ENCODE results near the gene PCBP4. TPM values are rescaled to one million over a fixed set of nuclear protein-coding genes. Genes with fewer than 3 reads are reported as not detected.
"Not testable (repeated sequence)": the region's sequence is repeated elsewhere in the genome, so short reads cannot be mapped to it uniquely, and the experiment has no call there.

Gene PCBP4
- total RNA-seq, 1 donor from 2014 or later = 145 TPM

GRCh38 chr3:51934139-51934850 is 33.0 kb downstream of the PCBP4 start:
- intact Hi-C loops (cut with DNase I) = no loop called here
- DNase-seq (ENCODE audit: low spot score) (peak; percentile 53), ATAC-seq (no peak)

GRCh38 chr3:51933471-51934138 is 33.6 kb downstream of the PCBP4 start:
- ATAC-seq (no peak), DNase-seq (ENCODE audit: low spot score) (peak; percentile 44)

GRCh38 chr3:51932471-51933370 is 34.5 kb downstream of the PCBP4 start:
- intact Hi-C loops (cut with DNase I) = no loop called here
- ATAC-seq = no peak
- DNase-seq (ENCODE audit: low spot score) = peak; percentile 35

More at GRCh38 chr3:51933471-51934138, 33.6 kb downstream of the PCBP4 start:
- intact Hi-C loops (cut with DNase I) = no loop called here

GRCh38 chr3:51931756-51932155 is 35.5 kb downstream of the PCBP4 start:
- no peak for ATAC-seq
- DNase-seq (ENCODE audit: low spot score) = no peak
- intact Hi-C loops (cut with DNase I) = no loop called here

- ATAC-seq (no peak), DNase-seq (ENCODE audit: low spot score) (no peak)
- intact Hi-C loops (cut with DNase I) = no loop called here
Measured at GRCh38 chr3:51930439-51930838, 36.8 kb downstream of the PCBP4 start.

- intact Hi-C loops (cut with DNase I) = no loop called here
- DNase-seq (ENCODE audit: low spot score) (no peak), ATAC-seq (no peak)
Measured at GRCh38 chr3:51929420-51930003, 37.7 kb downstream of the PCBP4 start.

- DNase-seq (ENCODE audit: low spot score); ATAC-seq; intact Hi-C loops (cut with DNase I): not testable (repeated sequence)
Measured at GRCh38 chr3:51928981-51929380, 38.3 kb downstream of the PCBP4 start.

- ATAC-seq (no peak), DNase-seq (ENCODE audit: low spot score) (no peak)
Measured at GRCh38 chr3:51928438-51928837, 38.8 kb downstream of the PCBP4 start.

GRCh38 chr3:51927061-51927977 is 39.9 kb downstream of the PCBP4 start:
- DNase-seq (ENCODE audit: low spot score) = no peak
- intact Hi-C loops (cut with DNase I) = no loop called here
- no peak for ATAC-seq

More at GRCh38 chr3:51928438-51928837, 38.8 kb downstream of the PCBP4 start:
- intact Hi-C loops (cut with DNase I) = no loop called here

GRCh38 chr3:51921081-51921578 is 46.1 kb downstream of the PCBP4 start:
- no peak for ATAC-seq

GRCh38 chr3:51916418-51916817 is 50.8 kb downstream of the PCBP4 start:
- ATAC-seq (no peak), DNase-seq (ENCODE audit: low spot score) (no peak)
- intact Hi-C loops (cut with DNase I) = no loop called here

More at GRCh38 chr3:51921081-51921578, 46.1 kb downstream of the PCBP4 start:
- DNase-seq (ENCODE audit: low spot score) = no peak
- intact Hi-C loops (cut with DNase I) = no loop called here

GRCh38 chr3:51908026-51908425 is 59.2 kb downstream of the PCBP4 start:
- ATAC-seq (no peak), DNase-seq (ENCODE audit: low spot score) (no peak)
- intact Hi-C loops (cut with DNase I) = no loop called here

Other genes starting within 250 kb of the PCBP4 start
- not detected for gene IQCF6, start 188.2 kb downstream of the PCBP4 start, total RNA-seq
- not detected for gene IQCF2, start 105.8 kb downstream of the PCBP4 start, total RNA-seq
- gene IQCF5, start 91.9 kb downstream of the PCBP4 start, total RNA-seq = not detected
- gene IQCF1, start 64.1 kb downstream of the PCBP4 start, total RNA-seq = not detected
- 12.9 TPM for gene RRP9, start 25.6 kb downstream of the PCBP4 start, total RNA-seq
- gene PARP3, start 25.1 kb downstream of the PCBP4 start, total RNA-seq = 18.0 TPM
- gene GPR62, start 12.1 kb downstream of the PCBP4 start, total RNA-seq = 0.13 TPM
- gene ABHD14B, start 6.6 kb upstream of the PCBP4 start, total RNA-seq = 42.3 TPM
- gene ABHD14A, start 7.6 kb upstream of the PCBP4 start, total RNA-seq = 15.9 TPM
- gene ACY1, start 16.1 kb upstream of the PCBP4 start, total RNA-seq = 21.9 TPM
- 753 TPM for gene RPL29, start 28.4 kb upstream of the PCBP4 start, total RNA-seq
- gene DUSP7, start 89.1 kb upstream of the PCBP4 start, total RNA-seq = 22.1 TPM
- gene POC1A, start 187.0 kb upstream of the PCBP4 start, total RNA-seq = 2.1 TPM
- 39.1 TPM for gene ALAS1, start 230.7 kb upstream of the PCBP4 start, total RNA-seq